Hematopoietic multipotent progenitor cell treated with erythropoietin and hydrocortisone succinate and interleukin-3 and kit ligand, for 15 days (in vitro differentiated cells): ENCODE data around the gene PAX2.

Source experiments
- DNase-seq: peaks from one replicate; pipeline ENCODE4 v3.0.0-alpha.2; 2015; ENCODE audit warnings: low spot score

PAX2 gene

DNA sequence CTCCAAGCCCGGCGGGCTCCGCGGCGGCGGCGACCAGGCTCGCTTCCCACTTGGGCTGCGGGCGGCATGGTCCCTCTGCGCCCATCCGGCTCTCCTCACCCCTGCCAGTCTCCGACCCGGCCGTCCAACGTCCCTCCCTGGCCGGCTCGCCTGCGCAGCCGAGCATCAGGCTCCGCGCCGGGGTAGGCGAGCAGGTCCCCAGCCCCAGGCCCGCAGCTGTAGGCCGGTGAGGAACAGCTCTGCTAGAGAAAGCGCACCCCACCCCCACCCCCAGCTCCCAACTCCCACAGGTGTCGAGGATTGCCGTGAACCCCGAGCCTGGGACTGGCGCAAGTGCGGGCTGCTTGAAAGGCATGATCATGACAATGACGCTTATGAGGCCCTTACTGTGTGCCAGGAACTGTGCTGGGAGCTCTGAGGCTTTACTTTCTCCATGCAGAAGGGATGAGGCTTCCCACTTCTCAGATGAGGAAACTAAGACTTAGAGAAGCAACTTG is 20.8 kb upstream of the PAX2 start:
- no peak for DNase-seq

DNA sequence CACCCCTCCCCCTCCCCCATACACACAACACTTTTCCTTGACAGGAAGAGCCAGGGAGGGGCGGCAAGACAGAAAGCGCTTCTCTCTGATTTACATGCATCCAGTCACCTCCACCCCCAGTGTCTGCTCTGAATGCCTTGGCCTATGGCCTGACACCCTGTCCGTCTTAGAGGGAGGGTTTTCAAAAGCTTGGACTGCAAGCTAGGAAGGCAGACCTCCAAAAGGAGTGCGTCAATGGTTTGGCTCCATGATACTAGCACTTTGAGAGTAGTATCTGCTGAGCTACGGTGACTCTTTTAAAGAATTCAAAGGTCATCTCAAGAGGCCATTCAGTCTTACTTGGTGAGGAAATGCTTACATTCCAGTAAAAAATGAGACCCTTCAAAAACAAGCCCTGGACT is 20.3 kb upstream of the PAX2 start:
- no peak for DNase-seq

DNA sequence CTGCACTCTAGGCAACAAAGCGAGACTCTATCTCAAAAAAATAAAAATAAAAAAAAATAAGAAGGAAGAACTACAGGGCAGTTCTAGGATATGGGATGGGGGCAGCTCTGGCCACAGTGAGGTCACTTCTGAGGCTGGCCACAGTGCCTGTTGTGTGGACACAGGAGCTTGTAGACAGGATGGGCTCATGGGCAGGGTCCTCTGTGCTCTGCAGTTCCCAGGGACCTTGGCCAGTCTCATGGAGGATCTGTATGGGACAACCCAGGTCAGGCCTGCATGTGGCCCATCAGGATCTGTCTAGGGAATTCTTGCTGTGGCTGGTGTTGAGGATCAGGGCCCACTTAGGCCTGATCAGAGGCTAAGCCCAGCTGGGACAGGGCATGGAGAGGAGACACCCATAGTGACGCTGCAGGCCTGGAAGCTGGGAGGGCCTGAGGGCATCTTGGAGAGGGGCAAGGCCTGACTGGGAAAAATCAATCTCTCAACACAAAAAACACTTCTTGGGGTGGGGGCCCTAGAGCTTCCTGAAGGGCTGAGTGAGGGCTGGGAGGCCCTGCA is 19.4 kb upstream of the PAX2 start:
- DNase-seq = no peak

DNA sequence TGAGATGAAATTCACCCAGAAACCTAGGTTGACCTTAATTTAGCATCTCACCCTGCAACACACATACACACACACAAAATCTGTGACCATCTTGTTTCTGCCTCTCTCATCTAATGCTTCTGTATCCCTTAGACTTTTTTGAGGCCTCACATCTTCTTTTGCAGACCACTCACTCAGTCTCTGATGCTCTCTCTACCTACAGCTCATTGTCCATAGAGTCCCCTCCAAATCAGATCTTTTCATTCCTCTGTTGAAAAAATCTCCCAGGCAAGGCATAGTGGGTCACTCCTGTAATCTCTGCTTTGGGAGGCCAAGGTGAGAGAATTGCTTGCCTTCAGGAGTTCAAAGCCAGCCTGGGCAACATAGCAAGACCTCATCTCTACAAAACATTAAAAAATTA is 17.6 kb upstream of the PAX2 start:
- DNase-seq = no peak

DNA sequence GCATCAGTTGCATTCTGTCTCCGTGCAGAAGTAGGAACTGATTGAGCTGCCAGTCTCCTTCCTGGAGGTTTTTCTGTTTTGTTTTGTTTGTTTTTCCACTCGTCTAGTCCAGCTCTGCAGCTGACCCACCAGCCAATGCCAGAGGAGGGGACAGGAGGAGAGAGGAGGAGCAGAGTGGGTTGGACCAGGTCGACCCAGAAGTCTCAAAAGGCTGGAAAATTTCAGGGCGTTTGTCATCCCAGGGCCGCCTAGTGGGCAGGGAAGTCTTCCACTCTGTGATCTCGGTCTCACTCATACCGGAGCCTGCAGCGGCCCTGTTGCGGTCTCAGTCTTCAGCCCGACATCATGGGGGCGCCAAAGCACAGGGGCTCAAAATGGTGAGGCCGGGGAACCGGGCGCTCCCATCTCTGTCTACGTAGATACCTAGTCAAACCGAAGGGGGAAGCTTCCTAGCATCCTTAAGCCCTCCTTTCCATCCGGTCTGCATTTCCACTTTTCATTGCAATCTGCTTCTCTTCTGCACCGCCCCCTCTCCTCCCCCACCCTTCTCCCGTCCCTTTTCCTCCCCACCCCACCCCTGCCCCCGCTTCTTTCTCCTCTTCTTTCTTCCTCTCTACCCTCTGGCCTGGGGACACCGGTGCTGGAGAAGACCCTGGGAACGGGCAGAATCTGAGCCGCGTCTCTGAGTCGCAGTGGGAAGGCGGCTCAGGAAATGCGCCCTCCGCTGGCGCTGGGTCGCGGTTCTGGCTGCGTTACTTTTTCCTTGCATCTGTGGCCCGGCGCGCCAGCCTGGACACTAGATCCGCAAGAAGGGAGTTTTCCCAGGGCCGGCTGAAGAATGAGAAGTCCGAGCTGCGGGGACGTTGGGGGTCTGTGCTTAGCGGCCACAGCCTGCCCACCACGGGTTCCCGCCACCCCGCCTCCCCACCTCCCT is 16.2 kb upstream of the PAX2 start:
- no peak for DNase-seq

DNA sequence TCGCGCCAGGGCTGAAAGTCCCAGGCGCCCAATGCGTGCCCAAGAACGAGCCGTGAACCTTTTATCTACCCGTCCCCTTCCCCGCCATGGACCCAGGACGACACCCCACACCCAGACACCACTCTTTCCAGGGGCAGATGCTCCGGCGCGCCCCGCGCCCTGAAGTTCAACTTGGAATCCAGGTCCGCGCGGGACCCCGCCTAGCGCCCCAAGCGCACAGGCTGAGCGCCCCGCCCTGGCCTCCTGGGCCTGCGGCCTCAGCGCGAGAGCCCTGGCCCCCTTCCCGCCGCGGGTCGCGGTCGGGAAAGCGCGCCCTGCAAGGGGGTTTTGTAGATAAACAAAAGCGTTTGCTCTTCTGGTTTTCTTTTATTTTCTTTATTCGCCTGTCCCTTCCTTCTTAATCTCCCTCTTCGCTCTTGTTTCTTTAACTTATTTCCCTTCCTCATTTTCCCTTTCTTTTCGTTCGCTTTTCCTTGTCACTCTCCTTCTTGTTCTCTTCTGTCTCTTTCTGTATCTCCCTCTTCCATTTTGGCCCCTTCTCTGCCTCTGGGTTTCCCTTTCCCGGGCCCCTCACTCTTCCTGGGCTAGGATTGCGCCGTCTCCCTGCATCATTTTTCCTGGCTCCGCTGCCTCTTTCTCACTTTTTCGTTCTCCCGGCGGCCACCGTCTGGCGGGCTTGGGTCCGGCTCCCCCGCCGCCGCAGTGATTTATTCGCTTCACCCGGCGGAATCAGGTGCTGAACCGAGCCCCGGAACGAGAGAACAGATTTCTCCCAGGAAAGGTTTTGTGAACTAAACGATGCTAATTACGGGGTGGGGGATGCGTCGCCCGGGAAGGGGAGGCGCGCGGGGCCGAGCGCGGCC is 15.3 kb upstream of the PAX2 start:
- no peak for DNase-seq

DNA sequence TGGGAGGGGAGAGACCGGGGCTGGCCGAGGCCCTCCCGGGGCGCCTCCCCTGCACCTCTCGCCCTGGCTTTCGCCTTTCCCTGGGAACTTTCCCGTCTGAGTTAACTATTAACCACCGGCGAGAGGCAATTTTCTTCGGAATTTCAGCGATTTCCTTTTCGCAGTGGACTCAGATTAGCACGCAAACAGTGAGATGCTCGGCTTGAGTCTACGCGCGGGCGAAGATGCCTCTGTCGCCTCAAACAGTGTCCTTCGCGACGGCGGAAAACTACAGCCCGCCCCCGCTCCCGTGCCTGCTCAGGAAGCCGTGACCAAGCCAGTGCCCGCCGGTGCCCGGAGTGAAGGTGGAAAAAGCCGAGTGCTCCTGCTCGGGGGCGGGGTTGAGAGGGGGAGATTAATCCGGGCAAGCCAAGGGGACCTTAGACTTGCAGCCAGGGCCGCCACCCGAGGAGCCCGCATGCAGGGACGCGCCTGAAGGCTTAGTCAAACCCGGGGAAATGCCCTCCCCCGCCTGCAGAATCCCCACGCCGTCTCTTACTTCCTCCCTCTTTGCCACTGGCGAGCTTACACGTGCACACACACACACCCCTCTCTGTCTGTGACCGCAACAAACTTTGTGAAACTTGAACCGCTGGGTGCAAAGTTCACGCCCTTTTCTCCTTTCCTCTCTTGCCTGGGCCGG is 14.5 kb upstream of the PAX2 start:
- no peak for DNase-seq

DNA sequence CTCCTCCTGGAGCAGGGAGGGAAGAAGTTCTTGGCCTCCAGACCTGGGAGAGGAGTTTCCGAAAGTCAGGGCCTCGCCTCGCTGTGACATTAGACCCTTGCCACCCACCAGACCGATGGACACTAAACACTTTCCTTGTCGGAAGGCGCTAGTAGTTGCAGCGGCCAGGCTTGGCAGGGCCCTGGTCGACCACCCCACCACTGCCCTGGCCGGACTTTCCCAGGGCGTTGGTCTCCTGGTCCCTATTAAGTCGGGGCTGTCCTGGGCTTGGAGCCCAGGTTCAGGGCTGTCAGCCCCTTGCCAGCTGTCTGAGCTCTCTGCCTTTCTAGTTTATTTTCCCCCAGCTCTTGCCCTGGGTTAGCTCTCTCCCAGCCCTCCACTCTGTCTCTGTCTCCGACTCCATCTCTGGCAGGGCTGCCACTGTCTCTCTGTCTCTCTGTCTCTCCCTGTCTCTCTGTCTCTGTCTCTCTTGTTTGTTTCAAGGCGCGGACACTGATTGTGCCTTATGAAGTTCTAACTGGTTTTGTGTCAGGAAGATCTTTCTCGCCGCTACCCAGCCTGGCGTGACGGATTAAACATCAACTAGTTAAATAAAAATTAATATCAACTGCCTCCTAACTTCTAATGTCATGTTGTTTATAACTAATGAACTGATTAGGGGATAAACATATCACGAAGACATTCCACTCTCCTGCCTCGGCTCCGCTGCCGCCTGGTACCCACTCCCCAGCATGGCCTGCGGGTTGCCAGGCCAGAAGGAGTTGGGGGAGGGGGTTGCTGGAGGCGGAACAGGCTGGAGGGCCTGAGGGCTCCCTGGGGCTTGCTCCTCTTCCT is 13.8 kb upstream of the PAX2 start:
- DNase-seq = no peak

DNA sequence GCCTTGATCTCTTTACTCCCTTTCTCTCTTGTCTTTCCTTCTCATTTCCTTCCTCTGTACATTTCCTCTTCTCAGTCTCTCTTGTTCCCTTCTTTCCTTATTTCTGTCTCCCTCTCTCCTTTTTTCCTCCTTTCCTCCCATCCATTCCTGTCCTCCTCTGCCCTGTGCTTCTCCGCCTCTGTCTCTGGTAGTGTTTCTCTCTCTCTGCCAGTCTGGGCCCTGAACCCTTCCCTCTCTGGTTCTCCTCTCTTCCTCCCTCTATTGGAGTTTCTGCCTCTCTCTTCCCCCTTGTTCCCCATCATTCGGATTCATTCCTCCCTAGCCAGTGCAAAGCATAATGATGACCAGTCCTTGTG is 13.2 kb upstream of the PAX2 start:
- DNase-seq = no peak

DNA sequence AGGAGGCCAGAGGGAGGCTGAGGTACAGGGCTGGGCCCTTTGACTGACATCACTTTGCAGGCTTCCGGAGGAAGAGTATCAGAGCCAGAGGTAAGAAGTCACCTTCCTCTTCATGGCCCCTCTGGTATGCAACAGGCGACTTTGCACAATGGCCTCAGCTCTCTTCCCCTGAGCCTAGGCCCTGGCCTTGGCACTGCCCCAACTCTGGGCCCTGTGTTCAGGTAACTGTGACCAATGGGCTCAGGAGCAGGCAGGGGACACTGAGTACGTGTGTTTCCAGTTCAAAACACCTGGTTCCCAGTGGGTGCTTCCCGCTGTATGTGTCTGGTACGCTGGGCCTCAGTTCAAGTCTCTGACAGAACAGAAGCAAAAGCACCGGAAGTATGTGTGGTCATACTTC is 12.1 kb upstream of the PAX2 start:
- no peak for DNase-seq

DNA sequence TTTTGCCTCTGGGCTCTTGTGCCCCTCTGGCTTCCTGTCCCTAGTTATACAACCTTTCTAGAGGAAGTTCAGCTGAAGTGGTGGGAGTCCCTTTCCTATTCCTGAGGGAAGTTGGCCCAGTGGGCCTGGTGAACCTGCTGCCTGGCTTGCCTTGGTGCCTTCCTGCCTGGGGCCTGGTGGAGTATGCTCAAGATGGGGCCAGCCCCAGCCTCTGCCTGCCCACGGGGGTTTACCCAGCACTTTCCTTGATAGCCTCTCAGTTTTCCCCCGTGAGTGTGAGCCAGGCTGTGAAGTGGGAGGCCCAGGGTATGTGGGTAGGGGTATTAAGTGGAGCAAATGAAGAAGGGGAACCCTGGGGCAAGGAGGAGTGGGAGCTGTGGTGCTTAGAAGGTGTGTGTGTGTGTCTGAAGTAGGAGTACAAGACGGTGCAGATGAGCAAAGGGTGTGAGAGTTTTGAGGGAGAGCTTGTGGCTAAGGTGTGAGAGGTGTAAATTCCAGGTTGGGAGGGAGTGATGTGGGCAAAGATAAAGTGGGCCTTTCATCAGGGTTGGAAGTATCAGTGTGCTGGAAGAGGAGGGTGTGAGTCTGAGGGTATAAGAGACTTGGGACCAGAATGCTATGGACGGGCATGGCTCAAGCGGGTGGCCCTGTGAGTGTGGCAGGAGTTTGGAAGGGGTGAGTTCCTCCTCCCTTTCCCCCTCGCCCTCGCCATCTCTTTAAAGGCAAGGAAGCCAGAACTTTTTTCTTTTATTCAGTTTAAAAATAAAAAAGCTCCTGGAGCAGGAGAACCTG is 10.9 kb upstream of the PAX2 start:
- DNase-seq = no peak

DNA sequence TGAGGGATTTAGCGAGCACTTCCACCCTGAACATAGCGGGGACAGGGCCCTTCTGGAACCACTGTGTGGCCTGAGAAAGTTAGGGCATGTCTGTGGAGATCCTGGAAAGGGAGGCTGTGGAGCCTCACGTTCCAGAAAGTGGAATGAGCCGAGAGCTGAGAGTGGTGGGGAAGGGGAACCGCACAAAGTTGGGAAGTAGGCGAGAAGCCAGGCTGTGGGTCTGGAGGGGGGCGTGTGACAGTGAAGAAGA is 10.4 kb upstream of the PAX2 start:
- no peak for DNase-seq

DNA sequence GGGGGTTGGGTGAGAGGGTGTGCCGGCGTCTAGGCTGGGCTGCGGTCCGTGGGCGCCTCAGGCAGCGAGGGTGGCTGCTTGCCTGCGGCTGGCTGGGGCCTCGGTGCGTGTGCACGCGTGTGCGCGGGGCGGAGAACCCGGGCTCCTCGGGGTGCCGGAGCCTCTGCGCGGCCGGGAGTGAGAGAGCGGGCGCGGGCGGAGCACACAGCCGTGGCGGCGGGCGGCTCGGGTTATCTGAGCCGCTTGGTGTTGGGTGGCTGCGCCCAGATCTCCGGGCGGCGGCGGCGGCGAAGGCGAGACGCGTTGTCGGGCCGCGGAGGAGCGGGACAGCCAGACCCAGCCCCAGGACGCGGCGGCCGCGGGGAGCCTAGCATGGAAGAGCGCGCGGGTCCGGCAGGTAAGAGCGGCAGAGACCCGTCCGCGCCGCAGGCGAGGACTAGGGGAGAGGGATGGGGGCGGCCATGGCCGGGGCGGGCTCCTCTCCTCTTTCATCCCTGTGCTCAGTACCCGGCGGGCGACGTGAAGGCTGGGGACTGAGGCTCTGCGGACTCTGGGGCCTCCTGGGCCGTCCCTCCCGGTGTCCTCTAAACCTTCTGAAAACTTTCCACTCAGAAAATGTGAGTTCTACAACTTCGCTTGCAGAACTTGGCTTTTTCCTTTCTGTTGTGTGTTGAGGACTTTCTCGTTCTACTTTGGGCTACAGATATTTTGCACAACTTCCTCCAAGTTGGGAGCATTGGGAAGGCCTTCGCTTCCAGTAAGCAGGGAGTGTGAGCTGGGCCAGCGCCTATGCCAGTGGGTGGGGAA is 9.8 kb upstream of the PAX2 start:
- DNase-seq = no peak

DNA sequence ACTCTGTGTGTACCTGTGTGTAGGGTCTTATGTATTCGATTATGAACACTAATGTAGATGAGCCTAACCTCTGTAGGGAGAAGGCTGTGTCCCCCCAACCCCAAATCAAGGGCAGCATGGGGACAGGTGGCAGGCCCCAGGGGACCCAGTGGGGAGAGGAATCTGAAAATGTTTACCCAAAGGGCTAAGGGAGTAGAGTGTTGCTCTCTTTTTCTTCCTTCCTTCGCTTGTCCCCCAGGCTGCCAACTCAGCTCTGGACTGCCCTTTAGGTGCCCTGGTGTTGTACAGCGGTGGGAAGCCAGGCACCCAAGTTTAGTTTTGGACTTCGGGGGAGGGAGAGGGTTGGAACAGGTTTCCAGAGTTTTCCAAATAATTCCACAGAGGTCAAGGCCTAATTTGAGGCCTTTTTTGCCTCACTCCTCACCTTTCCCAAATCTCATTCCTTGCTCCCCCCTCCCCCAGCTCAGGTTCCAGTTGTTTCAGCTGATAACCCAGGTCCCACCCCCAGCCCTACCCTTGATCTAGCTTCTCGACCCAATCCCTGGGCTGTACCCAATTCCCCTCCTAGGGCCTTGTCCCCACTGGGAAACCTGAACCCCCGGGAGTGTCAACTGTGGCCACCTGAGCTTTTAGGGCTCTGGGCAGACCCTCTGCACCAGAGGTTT is 9.1 kb upstream of the PAX2 start:
- DNase-seq = no peak

DNA sequence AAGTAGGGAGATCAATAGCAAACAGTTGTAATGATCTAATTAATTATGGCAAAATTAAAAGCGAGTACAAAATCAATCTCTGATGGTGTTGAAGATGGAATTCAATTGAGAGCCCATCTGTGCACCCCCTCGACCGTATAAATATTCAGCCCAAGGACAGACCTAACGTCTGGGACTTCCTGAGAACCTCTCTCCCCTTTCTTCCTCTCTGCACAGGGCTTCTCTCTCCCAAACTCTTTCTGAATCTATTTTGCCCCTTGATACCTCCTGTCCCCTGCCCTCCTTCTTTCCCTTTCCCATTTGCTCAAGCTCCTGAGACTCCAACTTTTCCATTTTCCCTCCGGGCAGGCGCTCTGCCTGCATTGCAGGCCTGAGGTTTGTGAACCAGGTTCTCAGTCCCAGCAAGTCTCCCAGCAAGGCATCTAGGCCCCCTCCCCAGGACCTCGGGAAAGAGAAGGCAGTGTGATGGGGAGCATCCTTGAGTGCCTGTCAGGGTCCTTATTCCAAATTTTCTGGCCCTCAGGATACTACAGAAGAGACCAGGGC is 8.5 kb upstream of the PAX2 start:
- no peak for DNase-seq

DNA sequence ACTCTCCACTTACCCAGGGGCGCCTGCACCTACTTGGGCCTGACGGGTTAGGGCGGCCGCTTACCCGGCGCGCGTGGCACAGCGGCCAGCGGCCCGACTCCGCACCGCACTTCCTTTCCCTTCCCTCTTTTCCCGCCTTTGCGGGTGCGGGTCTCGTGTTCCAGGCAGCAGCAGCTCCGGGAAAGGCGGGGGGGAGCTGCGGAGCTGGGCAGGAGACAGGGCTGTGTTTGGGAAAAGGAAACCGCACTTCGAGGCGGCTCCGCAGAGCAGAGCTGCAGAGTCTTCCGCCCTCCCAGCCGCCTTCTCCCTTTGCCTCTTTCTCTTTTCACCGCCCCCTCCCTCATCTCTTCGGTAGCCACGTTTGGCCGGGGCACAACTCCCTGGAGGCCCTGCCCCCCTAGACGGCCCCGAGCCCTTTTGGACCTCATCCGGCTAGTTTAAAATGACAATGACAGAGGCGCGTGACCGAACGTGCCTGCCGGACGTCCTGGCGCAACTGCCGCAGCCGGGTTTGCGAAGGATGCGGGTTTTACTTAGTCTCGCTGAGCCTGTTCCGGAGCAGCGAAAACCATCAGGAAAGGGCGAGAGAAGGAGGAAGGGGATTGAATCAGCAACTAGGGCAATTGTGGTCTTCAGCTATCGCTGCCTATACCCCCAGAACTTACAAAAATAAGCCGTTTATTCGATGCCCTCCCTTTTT is 7.9 kb upstream of the PAX2 start:
- no peak for DNase-seq

DNA sequence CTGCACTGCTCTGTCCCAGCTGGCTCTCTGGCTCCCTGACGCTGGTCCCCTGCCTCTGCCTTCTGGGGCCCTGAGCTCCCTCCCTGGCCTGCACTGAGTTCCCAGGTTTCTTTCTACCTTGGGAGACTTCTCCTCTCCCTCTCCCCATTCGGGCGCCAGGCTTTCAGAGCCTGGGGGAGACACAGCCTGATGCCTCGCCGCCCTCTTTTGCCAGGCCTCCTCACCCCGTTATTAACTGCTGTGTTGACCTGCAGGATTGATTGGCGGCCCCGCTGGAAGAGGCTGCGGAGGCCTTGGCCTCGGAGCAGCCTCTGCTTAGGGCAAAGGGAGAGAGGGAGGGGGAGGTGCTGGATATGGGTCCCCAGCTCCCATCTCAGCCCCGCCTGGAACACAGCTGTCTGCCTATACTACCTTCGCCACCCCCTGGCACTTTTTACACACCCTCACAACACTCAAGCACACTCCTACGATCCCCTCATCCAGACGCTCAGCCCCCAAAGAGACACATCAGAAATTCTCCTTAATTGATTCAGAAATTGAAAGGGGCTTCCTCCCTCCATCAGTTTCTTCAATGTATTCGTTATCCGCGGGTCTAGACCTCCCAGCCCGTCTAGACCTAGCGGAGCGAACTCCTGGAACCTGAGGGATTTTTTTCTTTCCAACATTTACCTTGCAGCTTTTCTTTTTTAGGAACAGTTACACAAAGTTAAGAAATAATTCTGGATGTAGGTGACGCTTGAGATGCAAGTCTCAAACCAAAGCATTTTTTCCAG is 7.1 kb upstream of the PAX2 start:
- DNase-seq = no peak
